HepG2 (cell line): ENCODE measurements around the gene INSIG2. TPM values are rescaled to one million over a fixed set of nuclear protein-coding genes. Genes with fewer than 3 reads are reported as not detected.
A peak's percentile ranks its signal among the peaks of the same experiment; 100 is the strongest.

ENCODE experiments used
- ADNP ChIP-seq: sonication (generic); formaldehyde crosslinking; IDR thresholded peaks from 2 replicates; pipeline ENCODE4 v1.4.0; 2020; ENCODE audit warnings: missing genetic modification reagents
- EED ChIP-seq: sonication (generic); formaldehyde crosslinking; IDR thresholded peaks from 2 replicates; pipeline ENCODE4 v1.5.0; 2020; ENCODE audit warnings: mild to moderate bottlenecking, missing genetic modification reagents
- HOXA9 ChIP-seq: sonication (generic); formaldehyde crosslinking; IDR thresholded peaks from 2 replicates; pipeline ENCODE4 v1.8.1; 2022; ENCODE audit warnings: missing genetic modification reagents, mild to moderate bottlenecking, moderate library complexity, borderline replicate concordance
- KLF15 ChIP-seq: sonication (generic); formaldehyde crosslinking; IDR thresholded peaks from 2 replicates; pipeline ENCODE4 v1.8.1; 2023; ENCODE audit warnings: borderline replicate concordance, mild to moderate bottlenecking, inconsistent platforms, missing genetic modification reagents, mixed read lengths
- MAFF ChIP-seq: IDR thresholded peaks from 2 replicates; pipeline ENCODE4 v1.6.1; 2011; ENCODE audit warnings: low read depth, low read length, improper control_type of control experiment
- NFKBIZ ChIP-seq: IDR thresholded peaks from 2 replicates; pipeline ENCODE4 v1.6.1; 2018; ENCODE audit warnings: missing genetic modification reagents, missing compliant biosample characterization
- NR1H2 ChIP-seq: sonication (generic); formaldehyde crosslinking; IDR thresholded peaks from 2 replicates; pipeline ENCODE4 v1.8.1; 2022; ENCODE audit warnings: low read depth, missing genetic modification reagents, borderline replicate concordance
- NR2C2 ChIP-seq: sonication (generic); formaldehyde crosslinking; IDR thresholded peaks from 2 replicates; pipeline ENCODE4 v1.4.0; 2020; ENCODE audit warnings: missing genetic modification reagents, mild to moderate bottlenecking, moderate library complexity, borderline replicate concordance
- RFXAP ChIP-seq: sonication (generic); formaldehyde crosslinking; IDR thresholded peaks from 2 replicates; pipeline ENCODE4 v1.4.0; 2020; ENCODE audit warnings: missing genetic modification reagents, borderline replicate concordance
- RNF2 ChIP-seq: fragments of 450-650 bp; conservative IDR thresholded peaks from 2 replicates; pipeline ENCODE4 v1.6.1; 2016; ENCODE audit warnings: low read depth
- SOX6 ChIP-seq, 2 experiments: fragments of 450-650 bp in 1 of 2; sonication (generic) in 1 of 2; formaldehyde crosslinking in 1 of 2; IDR thresholded peaks; 2 replicates each; pipeline versions ENCODE4 v1.4.0 to v1.6.1; 2017 to 2020; ENCODE audit warnings: antibody characterized with exemption in 1 of 2, mild to moderate bottlenecking in 1 of 2, missing genetic modification reagents in 1 of 2
- STAT5B ChIP-seq: sonication (generic); formaldehyde crosslinking; IDR thresholded peaks from 2 replicates; pipeline ENCODE4 v1.4.0; 2020; ENCODE audit warnings: missing genetic modification reagents
- TAF1 ChIP-seq: sonication (generic); formaldehyde crosslinking; IDR thresholded peaks from 2 replicates; pipeline ENCODE4 v1.4.0; 2020; ENCODE audit warnings: missing genetic modification reagents
- TSC22D2 ChIP-seq: sonication (generic); formaldehyde crosslinking; IDR thresholded peaks from 2 replicates; pipeline ENCODE4 v1.5.1; 2020; ENCODE audit warnings: missing genetic modification reagents, mild to moderate bottlenecking, borderline replicate concordance
- YY1 ChIP-seq: IDR thresholded peaks from 2 replicates; pipeline ENCODE4 v1.6.1; 2011; ENCODE audit warnings: low read length, low read depth, moderate library complexity, mild to moderate bottlenecking; ENCODE audit not compliant: insufficient read depth, insufficient replicate concordance
- ZBTB49 ChIP-seq: sonication (generic); formaldehyde crosslinking; IDR thresholded peaks from 2 replicates; pipeline ENCODE4 v1.4.0; 2020; ENCODE audit warnings: missing genetic modification reagents, borderline replicate concordance
- ZFP36 ChIP-seq: fragments of 150-350 bp; IDR thresholded peaks from 2 replicates; pipeline ENCODE4 v1.6.1; 2018; ENCODE audit warnings: borderline replicate concordance, low read length, low read depth; ENCODE audit not compliant: partially characterized antibody
- ZNF383 ChIP-seq: sonication (generic); formaldehyde crosslinking; IDR thresholded peaks from 2 replicates; pipeline ENCODE4 v1.4.0; 2020; ENCODE audit warnings: missing genetic modification reagents, mild to moderate bottlenecking, borderline replicate concordance
- ZNF501 ChIP-seq: sonication (generic); formaldehyde crosslinking; IDR thresholded peaks from 2 replicates; pipeline ENCODE4 v1.5.1; 2020; ENCODE audit warnings: mild to moderate bottlenecking, moderate library complexity, missing genetic modification reagents
- ZNF615 ChIP-seq: sonication (generic); formaldehyde crosslinking; IDR thresholded peaks from 2 replicates; pipeline ENCODE4 v1.5.0; 2020; ENCODE audit warnings: mild to moderate bottlenecking, missing genetic modification reagents, borderline replicate concordance
- ZSCAN31 ChIP-seq: sonication (generic); formaldehyde crosslinking; IDR thresholded peaks from 2 replicates; pipeline ENCODE4 v1.5.0; 2020; ENCODE audit warnings: low read depth, mild to moderate bottlenecking, missing genetic modification reagents
- polyA plus RNA-seq, 8 experiments: library from polyadenylated mRNA; depleted of rRNA in 3 of 8; stranded (reverse) in 7 of 8; unstranded in 1 of 8; fragments of >200 nt; fragmentation: Illumina TruSeq in 4 of 8; extraction: Trizol in 4 of 8; gene quantifications; 2 replicates each; pipeline versions ENCODE4 v1.2.1 to v1.2.3, GENCODE V29; 2011 to 2016; ENCODE audit warnings: low read depth in 4 of 8, missing spikeins in 1 of 8, mixed read lengths in 1 of 8; ENCODE audit not compliant: insufficient read depth in 1 of 8
- total RNA-seq, 5 experiments: library from RNA; depleted of rRNA; stranded (reverse); fragments of >200 nt; fragmentation: Illumina TruSeq; extraction: Trizol; gene quantifications; 2 replicates each; pipeline ENCODE4 v1.2.3, GENCODE V29; 2016; ENCODE audit warnings: low read depth in 1 of 5

INSIG2 gene
- total and polyA plus RNA-seq, 2 of the 13 experiments (the other 11 are each of a cell fraction or from before 2014, with no cell fraction given) = 73.5 to 481 TPM

- 0 out of 2 replicates have a peak, but pooled peaks have one; percentile 52 for TF ChIP-seq ZBTB49
- 0 out of 2 replicates have a peak, but pooled peaks have one; percentile 40 for TF ChIP-seq HOXA9 (CRISPR knock-in tag)
- TF ChIP-seq ZNF501 = peak; percentile 98
- no peak for TF ChIP-seq RNF2
- TF ChIP-seq MAFF = peak; percentile 91
- TF ChIP-seq ZFP36 = no peak
- TF ChIP-seq NR2C2 (CRISPR knock-in tag) = peak; percentile 91
- TF ChIP-seq RFXAP (CRISPR knock-in tag) = peak; percentile 78; the same call in 1 of the 2 replicates
- TF ChIP-seq KLF15 (CRISPR knock-in tag) = peak; percentile 68; the same call in 1 of the 2 replicates
- 0 out of 2 replicates have a peak, but pooled peaks have one; percentile 63 for TF ChIP-seq EED (CRISPR knock-in tag)
- TF ChIP-seq ZNF383 (CRISPR knock-in tag) = peak; percentile 89
- TF ChIP-seq YY1 = peak; percentile 91
- TF ChIP-seq ZSCAN31 (CRISPR knock-in tag) = peak; percentile 92
- no peak for TF ChIP-seq SOX6 (IDR thresholded peaks at IDR 0.05)
- peak; percentile 88 for TF ChIP-seq SOX6 (CRISPR knock-in tag; IDR thresholded peaks at IDR 0.05)
- TF ChIP-seq ADNP (CRISPR knock-in tag) = no peak
- no peak for TF ChIP-seq ZNF615 (CRISPR knock-in tag)
- peak; percentile 75 for TF ChIP-seq NFKBIZ (CRISPR knock-in tag)
- TF ChIP-seq STAT5B (CRISPR knock-in tag) = 0 out of 2 replicates have a peak, but pooled peaks have one; percentile 85
- TF ChIP-seq NR1H2 (CRISPR knock-in tag) = no peak
- TF ChIP-seq TSC22D2 = peak; percentile 43; the same call in 1 of the 2 replicates
- TF ChIP-seq TAF1 (CRISPR knock-in tag) = peak; percentile 94
Observed at GRCh38 chr2:118088051-118089024, at the start of gene INSIG2 (continued).
